HepG2 (cell line): Measurements from ENCODE around the gene OVOL2. TPM values are rescaled to one million over a fixed set of nuclear protein-coding genes. Genes with fewer than 3 reads are reported as not detected.

Experiments used
- AKNA ChIP-seq: sonication (generic); formaldehyde crosslinking; IDR thresholded peaks from 2 replicates; pipeline ENCODE4 v1.4.0; 2020; ENCODE audit warnings: missing genetic modification reagents, borderline replicate concordance
- IRF2 ChIP-seq: IDR thresholded peaks from 2 replicates; pipeline ENCODE4 v1.6.1; 2018; ENCODE audit warnings: missing genetic modification reagents, missing compliant biosample characterization
- MEIS1 ChIP-seq: sonication (generic); formaldehyde crosslinking; IDR thresholded peaks from 2 replicates; pipeline ENCODE4 v1.9.0; 2021; ENCODE audit warnings: mild to moderate bottlenecking, missing genetic modification reagents, moderate library complexity, borderline replicate concordance
- MZF1 ChIP-seq: sonication (generic); formaldehyde crosslinking; IDR thresholded peaks from 2 replicates; pipeline ENCODE4 v1.8.1; 2023; ENCODE audit warnings: mild to moderate bottlenecking, missing genetic modification reagents, borderline replicate concordance
- NFIC ChIP-seq: IDR thresholded peaks from 2 replicates; pipeline ENCODE4 v1.6.1; 2012; ENCODE audit warnings: mild to moderate bottlenecking, low read length, inconsistent platforms
- PBX3 ChIP-seq: sonication (generic); formaldehyde crosslinking; IDR thresholded peaks from 2 replicates; pipeline ENCODE4 v1.8.1; 2023; ENCODE audit warnings: missing genetic modification reagents, inconsistent platforms, borderline replicate concordance
- RCOR2 ChIP-seq: IDR thresholded peaks from 2 replicates; pipeline ENCODE4 v1.6.1; 2016; ENCODE audit warnings: missing biosample characterization, missing genetic modification reagents
- SALL1 ChIP-seq: sonication (generic); formaldehyde crosslinking; IDR thresholded peaks from 2 replicates; pipeline ENCODE4 v1.8.0; 2022; ENCODE audit warnings: mild to moderate bottlenecking, missing genetic modification reagents
- SPEN ChIP-seq: sonication (generic); formaldehyde crosslinking; IDR thresholded peaks from 2 replicates; pipeline ENCODE4 v1.5.1; 2020; ENCODE audit warnings: low read depth, mild to moderate bottlenecking, missing genetic modification reagents
- SSRP1 ChIP-seq: IDR thresholded peaks from 2 replicates; pipeline ENCODE4 v1.6.1; 2016; ENCODE audit warnings: control low read depth
- THRA ChIP-seq: sonication (generic); formaldehyde crosslinking; IDR thresholded peaks from 2 replicates; pipeline ENCODE4 v1.4.0; 2020; ENCODE audit warnings: missing genetic modification reagents, borderline replicate concordance
- THYN1 ChIP-seq: sonication (generic); formaldehyde crosslinking; IDR thresholded peaks from 2 replicates; pipeline ENCODE4 v1.8.1; 2023; ENCODE audit warnings: low read depth, mild to moderate bottlenecking, moderate library complexity, missing genetic modification reagents, borderline replicate concordance
- ZBTB34 ChIP-seq: sonication (generic); formaldehyde crosslinking; IDR thresholded peaks from 2 replicates; pipeline ENCODE4 v1.8.0; 2022; ENCODE audit warnings: mild to moderate bottlenecking, missing genetic modification reagents
- ZC3H4 ChIP-seq: sonication (generic); formaldehyde crosslinking; IDR thresholded peaks from 2 replicates; pipeline ENCODE4 v1.4.0; 2020; ENCODE audit warnings: missing genetic modification reagents, borderline replicate concordance
- ZMAT5 ChIP-seq: sonication (generic); formaldehyde crosslinking; IDR thresholded peaks from 2 replicates; pipeline ENCODE4 v1.5.0; 2020; ENCODE audit warnings: mild to moderate bottlenecking, low read depth, missing genetic modification reagents, borderline replicate concordance
- ZNF225 ChIP-seq: sonication (generic); formaldehyde crosslinking; IDR thresholded peaks from 2 replicates; pipeline ENCODE4 v1.4.0; 2020; ENCODE audit warnings: mild to moderate bottlenecking, missing genetic modification reagents
- ZNF235 ChIP-seq: sonication (generic); formaldehyde crosslinking; IDR thresholded peaks from 2 replicates; pipeline ENCODE4 v1.8.1; 2023; ENCODE audit warnings: mild to moderate bottlenecking, missing genetic modification reagents, borderline replicate concordance
- ZNF335 ChIP-seq: sonication (generic); formaldehyde crosslinking; IDR thresholded peaks from 2 replicates; pipeline ENCODE4 v1.4.0; 2020; ENCODE audit warnings: missing genetic modification reagents
- ZNF546 ChIP-seq: sonication (generic); formaldehyde crosslinking; conservative IDR thresholded peaks from 2 replicates; pipeline ENCODE4 v1.8.1; 2023; ENCODE audit warnings: mild to moderate bottlenecking, missing genetic modification reagents
- ZNF660 ChIP-seq: sonication (generic); formaldehyde crosslinking; IDR thresholded peaks from 2 replicates; pipeline ENCODE4 v1.5.1; 2020; ENCODE audit warnings: mild to moderate bottlenecking, low read depth, missing genetic modification reagents, borderline replicate concordance
- polyA plus RNA-seq, 8 experiments: library from polyadenylated mRNA; depleted of rRNA in 3 of 8; stranded (reverse) in 7 of 8; unstranded in 1 of 8; fragments of >200 nt; fragmentation: Illumina TruSeq in 4 of 8; extraction: Trizol in 4 of 8; gene quantifications; 2 replicates each; pipeline versions ENCODE4 v1.2.1 to v1.2.3, GENCODE V29; 2011 to 2016; ENCODE audit warnings: low read depth in 4 of 8, missing spikeins in 1 of 8, mixed read lengths in 1 of 8; ENCODE audit not compliant: insufficient read depth in 1 of 8
- total RNA-seq, 5 experiments: library from RNA; depleted of rRNA; stranded (reverse); fragments of >200 nt; fragmentation: Illumina TruSeq; extraction: Trizol; gene quantifications; 2 replicates each; pipeline ENCODE4 v1.2.3, GENCODE V29; 2016; ENCODE audit warnings: low read depth in 1 of 5

OVOL2 gene
- total and polyA plus RNA-seq, 2 of the 13 experiments (the other 11 are each of a cell fraction or from before 2014, with no cell fraction given) = 0.20 to 0.31 TPM

- no peak for TF ChIP-seq ZC3H4 (CRISPR knock-in tag)
- TF ChIP-seq MZF1 (CRISPR knock-in tag) = no peak
- TF ChIP-seq SPEN (CRISPR knock-in tag) = peak; percentile 61
- TF ChIP-seq PBX3 (CRISPR knock-in tag) = no peak
- TF ChIP-seq AKNA (CRISPR knock-in tag) = no peak
- TF ChIP-seq ZBTB34 (CRISPR knock-in tag) = peak; percentile 77; the same call in 1 of the 2 replicates
- peak; percentile 74 for TF ChIP-seq RCOR2 (CRISPR knock-in tag)
- TF ChIP-seq ZNF660 (CRISPR knock-in tag) = no peak
- TF ChIP-seq ZMAT5 = no peak
- TF ChIP-seq SALL1 (CRISPR knock-in tag) = peak; percentile 73
- no peak for TF ChIP-seq NFIC
- TF ChIP-seq IRF2 (CRISPR knock-in tag) = 0 out of 2 replicates have a peak, but pooled peaks have one; percentile 35
- TF ChIP-seq ZNF546 (CRISPR knock-in tag) = no peak
- TF ChIP-seq SSRP1 (CRISPR knock-in tag) = no peak
- no peak for TF ChIP-seq THYN1 (CRISPR knock-in tag)
- TF ChIP-seq THRA (CRISPR knock-in tag) = 0 out of 2 replicates have a peak, but pooled peaks have one; percentile 10
- no peak for TF ChIP-seq ZNF225
- TF ChIP-seq MEIS1 (CRISPR knock-in tag) = no peak
- peak; percentile 37; the same call in 1 of the 2 replicates for TF ChIP-seq ZNF335 (CRISPR knock-in tag)
- TF ChIP-seq ZNF235 (CRISPR knock-in tag) = no peak
Measured at GRCh38 chr20:18001131-18001921, 56.4 kb downstream of the OVOL2 start (continued).
